HG02588 (cell line): ENCODE measurements around the gene SLC17A1.

Source experiments
- ATAC-seq: cut with Tn5 transposase; IDR thresholded peaks from one replicate; pipeline ENCODE4 v1.9.1; 2021; ENCODE audit warnings: mild to moderate bottlenecking, moderate library complexity; ENCODE audit not compliant: unreplicated experiment

SLC17A1 gene

GRCh38 chr6:25833136-25833535 is 1.3 kb upstream of the SLC17A1 start:
- no peak for ATAC-seq

- no peak for ATAC-seq
Observed at GRCh38 chr6:25832670-25833069, 818 bp upstream of the SLC17A1 start.

DNA sequence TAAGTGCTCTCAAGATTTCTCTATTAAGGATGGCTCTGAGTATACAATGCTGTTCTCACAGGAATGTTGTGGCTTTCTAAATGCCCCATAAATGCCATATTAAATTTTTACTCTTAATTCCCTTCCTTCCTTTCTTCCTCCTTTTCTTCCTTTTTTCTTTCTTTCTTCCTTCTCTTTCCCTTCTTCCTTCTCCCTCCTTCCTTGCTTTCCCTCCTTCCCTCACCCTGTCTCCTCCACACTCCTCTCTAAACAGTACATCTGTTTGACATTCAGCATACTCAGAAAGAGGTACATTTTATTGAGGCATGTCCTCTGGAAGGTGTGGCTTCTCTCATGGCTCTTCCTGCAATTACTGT is 433 bp upstream of the SLC17A1 start:
- no peak for ATAC-seq

GRCh38 chr6:25830458-25830857 is 1.4 kb downstream of the SLC17A1 start:
- no peak for ATAC-seq

GRCh38 chr6:25829375-25829774 is 2.5 kb downstream of the SLC17A1 start:
- peak; percentile 79 for ATAC-seq

DNA sequence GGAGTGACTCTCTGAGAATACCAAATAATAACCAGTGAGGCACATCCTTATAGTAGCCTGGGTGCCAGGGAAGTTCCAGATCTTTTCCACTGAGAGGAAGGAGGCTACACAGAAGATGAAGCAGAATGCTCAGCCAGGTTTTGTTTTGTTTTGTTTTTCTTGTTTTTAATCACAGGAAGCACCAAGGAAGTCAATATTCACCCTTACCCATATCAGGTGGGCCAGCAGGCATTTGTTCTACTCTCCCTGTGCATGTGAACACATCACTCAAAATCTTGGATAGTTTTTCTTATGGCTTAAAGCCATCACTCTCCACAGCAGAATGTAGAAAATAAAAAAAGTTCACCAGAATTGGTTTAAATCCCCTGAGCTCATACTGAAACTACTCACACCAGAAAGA is 10.5 kb downstream of the SLC17A1 start:
- no peak for ATAC-seq

GRCh38 chr6:25816252-25816651 is 15.6 kb downstream of the SLC17A1 start:
- ATAC-seq, result no peak

GRCh38 chr6:25815194-25815593 is 16.7 kb downstream of the SLC17A1 start:
- ATAC-seq, result no peak

DNA sequence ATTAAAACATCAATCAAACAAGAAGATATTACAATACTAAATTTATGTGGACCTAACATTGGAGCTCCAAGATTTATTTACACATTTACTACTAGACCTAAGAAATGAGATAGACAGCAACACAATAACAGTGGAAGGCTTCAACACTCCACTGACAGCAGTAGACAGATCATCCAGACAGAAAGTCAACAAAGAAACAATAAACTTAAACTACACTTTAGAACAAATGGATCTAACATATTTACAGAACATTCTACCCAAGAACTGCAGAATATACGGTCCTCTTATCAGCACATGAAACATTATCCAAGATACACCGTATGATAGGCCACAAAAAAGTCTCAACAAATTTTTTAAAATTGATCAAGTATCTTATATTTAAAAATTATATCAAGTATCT is 27.0 kb downstream of the SLC17A1 start:
- ATAC-seq, result no peak

- no peak for ATAC-seq
Observed at GRCh38 chr6:25801436-25801835, 30.4 kb downstream of the SLC17A1 start.

DNA sequence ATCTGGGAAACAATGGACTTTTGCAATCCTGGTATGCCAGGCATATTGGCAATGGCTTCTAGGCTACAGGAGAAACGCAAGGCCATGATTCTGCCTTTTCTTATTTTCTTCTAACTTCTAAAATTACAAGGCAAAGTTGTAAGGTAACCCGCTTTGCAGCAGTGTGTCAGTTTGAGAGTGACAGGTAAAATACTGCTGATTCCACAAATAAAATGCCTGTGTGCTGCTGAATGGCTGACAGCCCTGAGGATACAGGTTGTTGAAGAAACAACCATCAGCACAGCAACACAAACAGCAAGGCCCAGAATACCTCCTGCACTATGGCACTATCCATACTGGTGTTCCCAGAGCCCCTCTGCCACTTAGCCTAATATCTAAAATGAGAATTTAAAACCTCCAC is 37.1 kb downstream of the SLC17A1 start:
- no peak for ATAC-seq

- ATAC-seq, result no peak
Observed at GRCh38 chr6:25793970-25794369, 37.9 kb downstream of the SLC17A1 start.

DNA sequence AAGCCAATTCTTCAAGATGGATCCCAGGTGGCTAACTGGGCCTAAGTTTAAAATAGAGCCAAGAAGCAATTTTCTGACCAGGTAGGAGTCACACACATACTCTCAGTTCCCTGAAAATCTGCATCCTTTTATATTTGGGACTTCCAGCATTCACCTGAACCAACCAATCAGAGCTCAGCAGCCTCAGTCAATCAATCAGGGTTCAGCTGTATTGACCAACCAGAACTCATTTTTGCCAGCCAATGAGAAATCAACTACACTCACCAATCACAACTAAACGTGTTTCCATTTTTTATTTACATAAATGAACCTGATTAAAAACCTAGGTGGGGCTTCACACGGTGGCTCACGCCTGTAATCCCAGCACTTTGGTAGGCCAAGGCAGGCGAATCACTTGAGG is 39.8 kb downstream of the SLC17A1 start:
- ATAC-seq, result no peak

DNA sequence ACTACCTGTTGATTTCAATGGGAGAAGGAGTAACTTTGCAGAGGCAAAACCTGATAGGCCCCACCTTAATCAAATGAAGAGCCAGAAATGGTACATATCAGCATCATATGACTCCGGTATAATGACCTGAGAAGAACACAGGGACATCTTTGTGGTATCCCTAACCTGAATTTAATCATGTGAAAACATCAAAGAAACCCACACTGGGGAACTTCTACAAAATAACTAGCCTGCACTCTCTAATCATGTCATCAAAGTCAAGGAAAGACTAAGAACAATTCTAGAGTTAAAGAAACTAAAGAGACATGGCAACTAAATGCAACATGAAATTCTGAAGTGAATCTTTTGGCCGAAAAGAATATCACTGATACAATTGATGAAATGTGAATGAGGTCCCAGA is 42.4 kb downstream of the SLC17A1 start:
- ATAC-seq, result no peak

DNA sequence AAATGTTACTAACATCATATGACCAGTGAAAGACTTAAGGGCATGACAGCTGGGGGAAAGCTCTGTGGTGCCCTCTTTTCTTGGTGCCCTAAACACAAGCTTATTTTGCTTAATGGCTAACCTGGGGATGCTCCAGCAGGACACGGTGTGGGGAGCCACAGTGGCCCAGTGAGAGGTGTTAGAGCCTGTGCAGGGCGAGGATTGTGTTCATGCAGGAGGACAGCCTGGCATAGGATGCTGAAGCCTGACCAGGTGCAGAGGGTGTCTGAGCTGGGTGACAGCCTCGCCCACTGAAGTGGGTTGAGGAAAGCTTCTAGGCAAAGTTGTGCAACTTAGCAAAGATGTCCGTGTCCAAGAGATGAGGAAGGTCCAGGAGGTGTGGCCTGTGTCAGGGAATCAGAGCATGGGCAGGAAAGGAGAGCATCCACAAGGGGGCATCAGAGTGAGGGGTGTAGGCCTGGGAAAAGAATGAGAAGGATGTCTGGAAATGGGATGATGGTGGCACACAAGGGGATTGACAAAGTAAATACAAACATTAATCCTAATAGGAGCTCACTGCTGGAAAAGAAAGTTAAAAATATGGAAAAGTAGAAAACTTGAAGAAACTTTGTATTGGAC is 43.4 kb downstream of the SLC17A1 start:
- ATAC-seq, result no peak

DNA sequence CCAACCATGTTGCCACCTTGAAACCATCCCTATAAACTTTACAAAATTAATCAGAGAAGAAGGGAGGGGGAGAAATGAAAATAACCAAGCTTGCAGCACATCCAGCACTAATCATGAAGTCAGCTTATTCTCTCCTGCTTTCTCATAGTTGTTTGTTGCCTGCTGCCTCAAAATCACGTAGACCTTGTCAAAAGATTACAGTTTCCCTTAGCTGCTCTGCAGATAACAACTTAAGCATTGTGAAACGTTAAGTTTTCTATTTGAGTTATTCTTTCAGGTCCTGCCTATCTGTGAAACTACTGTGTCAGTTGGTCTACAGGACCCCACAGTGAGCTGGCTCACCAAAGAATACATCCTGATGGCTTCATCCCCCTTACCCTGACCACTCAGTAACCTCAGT is 44.4 kb downstream of the SLC17A1 start:
- ATAC-seq, result no peak

DNA sequence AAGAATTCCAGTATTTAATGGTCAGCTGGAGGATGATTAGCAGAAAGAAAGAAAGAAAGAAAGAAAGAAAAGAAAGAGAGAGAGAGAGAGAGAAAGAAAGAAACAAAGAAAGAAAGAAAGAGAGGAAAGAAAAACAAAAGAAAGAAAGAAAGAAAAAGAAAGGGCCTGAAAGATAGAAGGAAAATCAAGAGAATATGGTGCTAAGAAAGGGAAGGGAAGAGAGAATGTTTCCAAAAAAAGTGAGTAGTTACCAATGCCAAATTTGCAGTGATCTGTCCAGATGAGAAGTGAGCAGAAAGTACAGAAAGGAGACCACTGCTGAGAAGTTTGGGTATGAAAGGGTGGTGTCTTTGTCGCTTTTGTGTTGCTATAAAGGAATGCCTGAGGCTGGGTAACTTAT is 50.7 kb downstream of the SLC17A1 start:
- ATAC-seq, result no peak

DNA sequence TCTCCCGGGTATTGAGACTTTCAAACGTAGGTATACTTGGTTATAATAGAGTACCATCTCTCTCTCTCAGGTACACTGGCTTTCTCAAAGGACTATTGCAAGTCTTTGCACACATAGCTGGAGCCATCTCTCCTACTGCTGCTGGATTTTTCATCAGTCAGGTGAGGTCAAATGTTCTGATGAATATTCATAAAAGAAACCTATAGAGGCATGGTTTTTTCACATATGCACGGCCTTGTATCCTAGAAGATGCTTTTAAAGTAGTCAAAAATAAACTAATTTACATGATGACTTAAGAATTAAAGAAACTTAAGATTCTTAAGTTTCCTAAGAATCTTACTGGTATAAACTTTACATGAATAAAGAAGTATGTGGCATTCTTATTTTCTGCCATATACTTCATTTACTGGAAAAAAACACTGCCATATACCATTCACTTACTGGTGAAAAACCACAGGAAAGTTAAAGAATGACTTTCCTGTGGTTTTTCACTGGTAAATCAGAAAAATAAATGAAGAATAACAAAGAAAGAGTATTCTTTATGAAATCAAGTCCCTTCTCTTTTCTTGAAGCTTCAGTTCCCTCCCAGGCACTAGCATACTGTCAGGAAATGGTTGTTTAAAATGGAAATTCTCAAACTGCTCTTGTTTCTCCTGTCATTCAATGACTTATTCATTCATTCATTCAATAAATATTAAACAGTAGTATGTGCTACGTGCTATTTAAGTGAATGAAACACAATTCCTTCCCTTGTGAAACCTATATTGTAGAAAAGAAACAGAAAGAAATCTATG is 53.8 kb downstream of the SLC17A1 start:
- ATAC-seq, result no peak

GRCh38 chr6:25777031-25777430 is 54.8 kb downstream of the SLC17A1 start:
- no peak for ATAC-seq

DNA sequence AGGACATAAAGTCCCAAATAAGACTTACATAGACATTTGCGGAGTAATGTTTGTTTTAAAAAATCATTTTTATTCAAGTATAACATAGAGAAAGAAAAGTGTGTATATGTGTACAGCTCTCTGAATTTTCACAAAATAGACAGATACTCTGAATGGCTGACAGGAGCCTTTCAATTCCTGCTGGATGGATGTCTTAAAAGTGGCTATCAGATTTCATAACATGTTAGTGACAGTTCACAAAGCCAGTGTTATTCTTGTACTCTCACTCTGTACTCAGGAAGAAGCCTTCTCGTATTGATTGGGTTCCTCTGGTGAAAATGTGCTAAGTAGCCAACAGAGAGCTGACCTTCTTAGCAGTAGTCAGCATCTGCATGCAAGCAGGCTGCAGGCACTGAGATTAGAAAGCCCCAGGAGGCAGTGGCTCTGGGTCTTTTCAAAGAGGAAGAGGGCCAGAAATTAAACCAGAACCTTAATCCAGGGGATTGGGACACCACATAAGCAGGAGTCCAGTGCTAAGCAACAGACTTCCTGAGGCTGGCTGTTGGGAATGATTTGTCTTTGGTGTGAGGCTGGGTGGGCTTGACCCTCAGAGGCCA is 57.6 kb downstream of the SLC17A1 start:
- ATAC-seq, result no peak

DNA sequence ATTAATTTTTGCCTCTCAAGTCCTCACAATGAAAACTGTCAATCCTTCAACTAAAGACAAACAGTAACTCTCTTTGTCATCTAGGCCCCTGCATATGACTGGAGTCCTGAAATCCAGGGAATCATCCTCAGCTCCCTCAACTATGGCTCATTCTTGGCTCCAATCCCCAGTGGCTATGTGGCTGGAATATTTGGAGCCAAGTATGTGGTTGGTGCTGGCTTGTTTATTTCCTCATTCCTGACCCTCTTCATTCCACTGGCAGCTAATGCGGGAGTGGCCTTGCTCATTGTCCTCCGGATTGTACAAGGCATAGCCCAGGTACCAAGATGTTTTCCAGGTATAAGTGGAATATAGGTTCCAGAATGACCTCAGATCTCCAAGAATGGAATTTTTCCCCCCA is 61.9 kb downstream of the SLC17A1 start:
- no peak for ATAC-seq

GRCh38 chr6:25768566-25768965 is 63.3 kb downstream of the SLC17A1 start:
- no peak for ATAC-seq
